Natural killer cell (primary cell): ENCODE measurements around the gene P2RX2. TPM values are rescaled to one million over a fixed set of nuclear protein-coding genes. Genes with fewer than 3 reads are reported as not detected.
A peak's percentile ranks its signal among the peaks of the same experiment; 100 is the strongest.

Experiments
- ATAC-seq, 3 donors: fragments of 150-1000 bp in 2 of 3; fragments of 200-7000 bp in 1 of 3; cut with Tn5 transposase; 1 replicate in 1 of 3; 2 replicates in 2 of 3; pipeline ENCODE4 v1.10.0; 2021; ENCODE audit warnings: mild to moderate bottlenecking in 2 of 3, moderate library complexity in 2 of 3
- DNase-seq, 2 donors: peaks; one replicate each; pipeline versions ENCODE4 v3.0.0 to v3.0.0-alpha.2; 2013 to 2021; ENCODE audit warnings: mixed read lengths in 1 of 2
- H3K27ac ChIP-seq: one replicate; pipeline ENCODE4 v1.5.1; 2013; ENCODE audit warnings: mild to moderate bottlenecking, low read length
- H3K27me3 ChIP-seq: one replicate; pipeline ENCODE4 v1.6.1; 2013; ENCODE audit warnings: low read length; ENCODE audit not compliant: control insufficient read depth, insufficient read depth
- H3K36me3 ChIP-seq: one replicate; pipeline ENCODE4 v1.6.1; 2013; ENCODE audit warnings: low read length; ENCODE audit not compliant: control insufficient read depth, insufficient read depth
- H3K4me1 ChIP-seq: one replicate; pipeline ENCODE4 v1.6.1; 2013; ENCODE audit warnings: low read length; ENCODE audit not compliant: control insufficient read depth, insufficient read depth
- H3K4me3 ChIP-seq: one replicate; pipeline ENCODE4 v1.5.1; 2013; ENCODE audit warnings: low read length
- H3K9me3 ChIP-seq: one replicate; pipeline ENCODE4 v1.6.1; 2013; ENCODE audit warnings: low read length; ENCODE audit not compliant: control insufficient read depth, insufficient read depth
- H3K27ac Mint-ChIP-seq, 2 donors: one replicate each; pipeline ENCODE4 v1.8.0; 2022; ENCODE audit warnings: mild to moderate bottlenecking in 2 of 2, mixed read lengths in 2 of 2, moderate library complexity in 1 of 2
- H3K27me3 Mint-ChIP-seq, 2 donors: one replicate each; pipeline ENCODE4 v1.8.0; 2022; ENCODE audit warnings: low read depth in 2 of 2, mixed read lengths in 2 of 2
- H3K36me3 Mint-ChIP-seq: one replicate; pipeline ENCODE4 v1.8.0; 2022; ENCODE audit warnings: mixed read lengths
- H3K4me1 Mint-ChIP-seq, 2 donors: one replicate each; pipeline ENCODE4 v1.8.0; 2022; ENCODE audit warnings: mixed read lengths in 2 of 2
- H3K4me3 Mint-ChIP-seq: one replicate; pipeline ENCODE4 v1.8.0; 2022; ENCODE audit warnings: mild to moderate bottlenecking, moderate library complexity, mixed read lengths
- H3K9me3 Mint-ChIP-seq, 2 donors: one replicate each; pipeline ENCODE4 v1.8.0; 2022; ENCODE audit warnings: mixed read lengths in 2 of 2
- CTCF ChIP-seq: fragments of 200-600 bp; IDR thresholded peaks from one replicate; pipeline ENCODE4 v1.8.0; 2022; ENCODE audit warnings: antibody characterized with exemption
- WGBS: methylation state at CpG from one replicate; pipeline ENCODE4 v1.1.7; 2013; ENCODE audit warnings: missing lambda C conversion rate; ENCODE audit not compliant: insufficient coverage; 5-methylcytosine and 5-hydroxymethylcytosine counted together
- intact Hi-C: fragments of 100-400 bp; cut with micrococcal nuclease; formaldehyde crosslinking; loops from one replicate; pipeline ENCODE4 v1.14.2; 2022
- total RNA-seq, 4 donors: library from RNA; stranded (reverse); fragments of 120-200 nt in 1 of 4; gene quantifications; one replicate each; pipeline versions ENCODE4 v1.2.3 to v1.2.4, GENCODE V29; 2013 to 2022

P2RX2 gene
- total RNA-seq, 3 donors from 2014 or later (not counting 1 experiment from before 2014, with no cell fraction given): not detected

GRCh38 chr12:132593938-132594358 is 24.6 kb upstream of the P2RX2 start:
- WGBS: 25% methylated on average over 11 of the region's 11 CpGs
- ATAC-seq: peak in 1 of 3 donors; percentile 75
- H3K27ac Mint-ChIP-seq: no peak overlapping the region

GRCh38 chr12:132595183-132595582 is 23.4 kb upstream of the P2RX2 start:
- Histone ChIP-seq H3K27ac (no peak overlapping the region), H3K9me3 (no peaks in the 10 kb centered on the region), H3K27me3 (peaks cover 3% of the 10 kb centered on the region), H3K4me1 (peaks cover 14% of the 10 kb centered on the region), H3K36me3 (no peaks in the 10 kb centered on the region), H3K4me3 (no peak overlapping the region)
- DNase-seq (no peak), ATAC-seq (no peak)
- no peak overlapping the region for H3K27ac Mint-ChIP-seq
- peaks cover 0 to 2% of the 10 kb centered on the region in 2 donors for H3K9me3 Mint-ChIP-seq
- 85% methylated on average over 11 of the region's 11 CpGs for WGBS
- H3K36me3 Mint-ChIP-seq: no peaks in the 10 kb centered on the region
- TF ChIP-seq CTCF: no peak
- peaks cover 7 to 11% of the 10 kb centered on the region in 2 donors for H3K27me3 Mint-ChIP-seq
- H3K4me1 Mint-ChIP-seq: peaks cover 22 to 28% of the 10 kb centered on the region in 2 donors
- no peak overlapping the region for H3K4me3 Mint-ChIP-seq
- intact Hi-C loops: no loop called here

More at GRCh38 chr12:132593938-132594358, 24.6 kb upstream of the P2RX2 start:
- TF ChIP-seq CTCF: no peak
- peaks cover 10% of the 10 kb centered on the region for H3K4me1 ChIP-seq
- H3K27ac ChIP-seq: no peak overlapping the region
- H3K4me1 Mint-ChIP-seq: peaks cover 22% of the 10 kb centered on the region in 2 donors
- peak in 1 of 2 donors; percentile 28 for DNase-seq
- H3K4me3 Mint-ChIP-seq: no peak overlapping the region
- H3K27me3 Mint-ChIP-seq: peaks cover 7 to 11% of the 10 kb centered on the region in 2 donors
- H3K36me3 Mint-ChIP-seq: no peaks in the 10 kb centered on the region
- H3K27me3 ChIP-seq: peaks cover 3% of the 10 kb centered on the region
- H3K36me3 ChIP-seq: no peaks in the 10 kb centered on the region
- intact Hi-C loops: no loop called here
- H3K9me3 ChIP-seq: no peaks in the 10 kb centered on the region
- H3K9me3 Mint-ChIP-seq: peaks cover 0 to 2% of the 10 kb centered on the region in 2 donors
- no peak overlapping the region for H3K4me3 ChIP-seq

GRCh38 chr12:132596016-132596415 is 22.6 kb upstream of the P2RX2 start:
- intact Hi-C loops: no loop called here
- H3K27me3 Mint-ChIP-seq: peaks cover 11 to 13% of the 10 kb centered on the region in 2 donors
- peaks cover 0 to 2% of the 10 kb centered on the region in 2 donors for H3K9me3 Mint-ChIP-seq
- no peak overlapping the region for H3K4me3 Mint-ChIP-seq
- Histone ChIP-seq H3K27ac (no peak overlapping the region), H3K27me3 (peaks cover 3% of the 10 kb centered on the region), H3K36me3 (no peaks in the 10 kb centered on the region), H3K4me3 (no peak overlapping the region), H3K9me3 (no peaks in the 10 kb centered on the region), H3K4me1 (peaks cover 22% of the 10 kb centered on the region)
- WGBS: 94% methylated on average over 18 of the region's 18 CpGs
- DNase-seq (no peak), ATAC-seq (no peak)
- no peaks in the 10 kb centered on the region for H3K36me3 Mint-ChIP-seq
- H3K4me1 Mint-ChIP-seq: peaks cover 22 to 36% of the 10 kb centered on the region in 2 donors
- no peak overlapping the region for H3K27ac Mint-ChIP-seq
- TF ChIP-seq CTCF: no peak
